Smooth muscle cell (in vitro differentiated cells): ENCODE results near the gene AFMID. TPM values are rescaled to one million over a fixed set of nuclear protein-coding genes. Genes with fewer than 3 reads are reported as not detected.

Experiments
- DNase-seq: peaks from one replicate; lab custom pipeline; 2025; ENCODE audit not compliant: unreplicated experiment; lab: John Stamatoyannopoulos, UW
- H2AFZ ChIP-seq: fragments of 200-600 bp; sonication (generic); 2 replicates; pipeline ENCODE4 v1.6.0; 2016; ENCODE audit warnings: antibody characterized with exemption, low read depth, mild to moderate bottlenecking
- H3F3A ChIP-seq: fragments of 200-600 bp; sonication (generic); 2 replicates; pipeline ENCODE4 v1.6.0; 2017; ENCODE audit warnings: antibody characterized with exemption, low read depth
- H3K27ac ChIP-seq: fragments of 200-600 bp; sonication (generic); 2 replicates; pipeline ENCODE4 v1.5.1; 2016; ENCODE audit warnings: low read depth, mild to moderate bottlenecking
- H3K27me3 ChIP-seq: fragments of 200-600 bp; sonication (generic); 2 replicates; pipeline ENCODE4 v1.6.1; 2016; ENCODE audit warnings: low read depth, mild to moderate bottlenecking
- H3K36me3 ChIP-seq: fragments of 200-600 bp; sonication (generic); 2 replicates; pipeline ENCODE4 v1.5.1; 2016; ENCODE audit warnings: low read depth
- H3K4me1 ChIP-seq: fragments of 200-600 bp; sonication (generic); 2 replicates; pipeline ENCODE4 v1.5.1; 2016; ENCODE audit warnings: low read depth
- H3K4me2 ChIP-seq: fragments of 200-600 bp; sonication (generic); 2 replicates; pipeline ENCODE4 v1.6.0; 2016; ENCODE audit warnings: mild to moderate bottlenecking
- H3K4me3 ChIP-seq: fragments of 200-600 bp; sonication (generic); 2 replicates; pipeline ENCODE4 v1.5.1; 2016; ENCODE audit warnings: mild to moderate bottlenecking
- H3K79me2 ChIP-seq: fragments of 200-600 bp; sonication (generic); 2 replicates; pipeline ENCODE4 v1.6.0; 2016; ENCODE audit warnings: low read depth, mild to moderate bottlenecking
- H3K9ac ChIP-seq: fragments of 200-600 bp; sonication (generic); 2 replicates; pipeline ENCODE4 v1.6.0; 2016; ENCODE audit warnings: low read depth
- H3K9me3 ChIP-seq: fragments of 200-600 bp; sonication (generic); replicated peaks from 2 replicates; pipeline ENCODE4 v1.5.1; 2016; ENCODE audit warnings: low read depth
- H4K20me1 ChIP-seq: fragments of 200-600 bp; sonication (generic); 2 replicates; pipeline ENCODE4 v1.6.0; 2016; ENCODE audit warnings: low read depth
- CTCF ChIP-seq: fragments of 200-600 bp; sonication (generic); IDR thresholded peaks from 2 replicates; pipeline ENCODE4 v1.5.1; 2017; ENCODE audit warnings: borderline replicate concordance, mild to moderate bottlenecking, antibody characterized with exemption; ENCODE audit not compliant: insufficient read depth, poor library complexity, severe bottlenecking
- WGBS: methylation state at CpG from one replicate; pipeline ENCODE4 v1.1.7; 2016; ENCODE audit warnings: low lambda C conversion rate; 5-methylcytosine and 5-hydroxymethylcytosine counted together
- polyA plus RNA-seq: library from polyadenylated mRNA; unstranded; fragments of >200 nt; fragmentation: Nextera tagmentation; extraction: Ambion mirVana; gene quantifications from 2 replicates; pipeline ENCODE4 v1.2.1, GENCODE V29; 2016
- total RNA-seq: library from RNA; depleted of rRNA; stranded (reverse); fragments of >200 nt; gene quantifications from 2 replicates; pipeline ENCODE4 v1.2.3, GENCODE V29; 2014

The AFMID gene
- total and polyA plus RNA-seq, 2 experiments from 2014 or later = 10.0 to 64.9 TPM

- no peak overlapping the region for H3K9ac ChIP-seq
- H4K20me1 ChIP-seq = no peaks in the 10 kb centered on the region
- H3K4me1 ChIP-seq = no peaks in the 10 kb centered on the region
- H3K9me3 ChIP-seq = no peaks in the 10 kb centered on the region
- DNase-seq = no peak
- H3K4me3 ChIP-seq = no peak overlapping the region
- H3K27me3 ChIP-seq = no peaks in the 10 kb centered on the region
- H2AFZ ChIP-seq = no peak overlapping the region
- no peak overlapping the region for H3K4me2 ChIP-seq
- H3K36me3 ChIP-seq = no peaks in the 10 kb centered on the region
- H3K27ac ChIP-seq = peak overlapping the region; percentile 66
- no peak for TF ChIP-seq CTCF
- H3F3A ChIP-seq = peaks cover 4% of the 10 kb centered on the region
- H3K79me2 ChIP-seq = no peaks in the 10 kb centered on the region
- WGBS = 46% methylated on average over 10 of the region's 10 CpGs
These were observed 27.5 kb upstream of the AFMID start for GRCh38 chr17:78159575-78160158.

- Histone ChIP-seq H4K20me1 (peaks cover 1% of the 10 kb centered on the region), H3K36me3 (no peaks in the 10 kb centered on the region), H3K79me2 (no peaks in the 10 kb centered on the region), H3K9ac (no peak overlapping the region), H3F3A (peaks cover 4% of the 10 kb centered on the region), H3K4me3 (no peak overlapping the region), H3K9me3 (no peaks in the 10 kb centered on the region), H3K4me1 (no peaks in the 10 kb centered on the region), H2AFZ (no peak overlapping the region), H3K27ac (no peak overlapping the region), H3K4me2 (no peak overlapping the region), H3K27me3 (no peaks in the 10 kb centered on the region)
- 93% methylated on average over 22 of the region's 22 CpGs for WGBS
- DNase-seq = no peak
- TF ChIP-seq CTCF = no peak
These were observed 23.0 kb upstream of the AFMID start for GRCh38 chr17:78163881-78164747.

GRCh38 chr17:78164748-78165607 is 22.2 kb upstream of the AFMID start:
- Histone ChIP-seq H3K4me3 (no peak overlapping the region), H2AFZ (no peak overlapping the region), H3F3A (no peaks in the 10 kb centered on the region), H3K27ac (no peak overlapping the region), H3K36me3 (no peaks in the 10 kb centered on the region), H3K4me1 (no peaks in the 10 kb centered on the region), H4K20me1 (peaks cover 10% of the 10 kb centered on the region), H3K4me2 (no peak overlapping the region), H3K79me2 (no peaks in the 10 kb centered on the region), H3K9me3 (no peaks in the 10 kb centered on the region), H3K9ac (no peak overlapping the region), H3K27me3 (no peaks in the 10 kb centered on the region)
- 95% methylated on average over 16 of the region's 16 CpGs for WGBS
- DNase-seq = no peak
- no peak for TF ChIP-seq CTCF
